SK-N-SH treated with all-trans-retinoic acid at 6 μM for 48 hours (cell line): Measurements from ENCODE around the gene CHRNB2.

Experiments used
- ATAC-seq: fragments of 200-7000 bp; cut with Tn5 transposase; 3 replicates; pipeline ENCODE4 v1.9.1; 2020; ENCODE audit warnings: mild to moderate bottlenecking, moderate library complexity
- ARNTL ChIP-seq: fragments of 450-650 bp; formaldehyde crosslinking; IDR thresholded peaks from 2 replicates; pipeline ENCODE4 v1.5.0; 2020; ENCODE audit warnings: low read depth, mild to moderate bottlenecking, moderate library complexity, borderline replicate concordance
- BACH2 ChIP-seq: fragments of 250-450 bp; sonication (Bioruptor Pico); IDR thresholded peaks from 2 replicates; pipeline ENCODE4 v1.9.0; 2021; ENCODE audit warnings: mild to moderate bottlenecking, borderline replicate concordance
- CSDC2 ChIP-seq: fragments of 250-450 bp; sonication (Bioruptor Pico); IDR thresholded peaks from 2 replicates; pipeline ENCODE4 v1.5.0; 2020; ENCODE audit warnings: mild to moderate bottlenecking, moderate library complexity
- ESRRG ChIP-seq: fragments of 250-450 bp; sonication (Bioruptor Pico); IDR thresholded peaks from 2 replicates; pipeline ENCODE4 v1.6.1; 2021; ENCODE audit warnings: mild to moderate bottlenecking
- GLIS3 ChIP-seq: fragments of 250-450 bp; sonication (Bioruptor Pico); IDR thresholded peaks from 2 replicates; pipeline ENCODE4 v1.5.0; 2020; ENCODE audit warnings: mild to moderate bottlenecking, moderate library complexity
- ISL1 ChIP-seq: fragments of 250-450 bp; sonication (Bioruptor Pico); IDR thresholded peaks from 2 replicates; pipeline ENCODE4 v2.1.2; 2022; ENCODE audit warnings: mild to moderate bottlenecking, moderate library complexity
- OSR1 ChIP-seq: fragments of 250-450 bp; sonication (Bioruptor Pico); IDR thresholded peaks from 2 replicates; pipeline ENCODE4 v1.8.0; 2022; ENCODE audit warnings: moderate library complexity, mild to moderate bottlenecking, inconsistent platforms
- PPARA ChIP-seq: fragments of 250-450 bp; sonication (Bioruptor Pico); IDR thresholded peaks from 2 replicates; pipeline ENCODE4 v1.5.0; 2020; ENCODE audit warnings: mild to moderate bottlenecking, borderline replicate concordance
- RARB ChIP-seq: fragments of 250-450 bp; sonication (Bioruptor Pico); IDR thresholded peaks from 2 replicates; pipeline ENCODE4 v1.8.0; 2021; ENCODE audit warnings: mild to moderate bottlenecking, moderate library complexity
- SNAI2 ChIP-seq: fragments of 250-450 bp; sonication (Bioruptor Pico); IDR thresholded peaks from 2 replicates; pipeline ENCODE4 v1.5.0; 2020; ENCODE audit warnings: mild to moderate bottlenecking, moderate library complexity
- TCF4 ChIP-seq: fragments of 250-450 bp; sonication (Bioruptor Pico); IDR thresholded peaks from 2 replicates; pipeline ENCODE4 v1.8.0; 2021; ENCODE audit warnings: mild to moderate bottlenecking, moderate library complexity, borderline replicate concordance
- TOX ChIP-seq: fragments of 250-450 bp; sonication (Bioruptor Pico); IDR thresholded peaks from 2 replicates; pipeline ENCODE4 v1.8.0; 2021; ENCODE audit warnings: mild to moderate bottlenecking, moderate library complexity, borderline replicate concordance
- ZC3H10 ChIP-seq: fragments of 250-450 bp; sonication (Bioruptor Pico); IDR thresholded peaks from 2 replicates; pipeline ENCODE4 v1.5.1; 2021; ENCODE audit warnings: mild to moderate bottlenecking, moderate library complexity
- ZFP3 ChIP-seq: fragments of 250-450 bp; sonication (Bioruptor Pico); IDR thresholded peaks from 2 replicates; pipeline ENCODE4 v1.5.0; 2020; ENCODE audit warnings: mild to moderate bottlenecking, moderate library complexity
- ZFP30 ChIP-seq: fragments of 450-650 bp; formaldehyde crosslinking; IDR thresholded peaks from 2 replicates; pipeline ENCODE4 v1.5.0; 2022; ENCODE audit warnings: mild to moderate bottlenecking, moderate library complexity
- ZNF565 ChIP-seq: fragments of 450-650 bp; formaldehyde crosslinking; conservative IDR thresholded peaks from 2 replicates; pipeline ENCODE4 v1.5.0; 2020; ENCODE audit warnings: low read depth, mild to moderate bottlenecking, moderate library complexity
- ZNF70 ChIP-seq: fragments of 450-650 bp; formaldehyde crosslinking; IDR thresholded peaks from 2 replicates; pipeline ENCODE4 v1.5.0; 2020; ENCODE audit warnings: mild to moderate bottlenecking, moderate library complexity
- ZNF8 ChIP-seq: fragments of 450-650 bp; formaldehyde crosslinking; IDR thresholded peaks from 2 replicates; pipeline ENCODE4 v1.5.0; 2020; ENCODE audit warnings: mild to moderate bottlenecking, moderate library complexity
- TF ChIP-seq, protein P1 (sequence below): fragments of 250-450 bp; sonication (Bioruptor Pico); IDR thresholded peaks from 2 replicates; pipeline ENCODE4 v1.5.1; 2021; ENCODE audit warnings: mild to moderate bottlenecking, moderate library complexity
- TF ChIP-seq, protein P2 (sequence below): fragments of 250-450 bp; sonication (Bioruptor Pico); IDR thresholded peaks from 2 replicates; pipeline ENCODE4 v1.8.0; 2021; ENCODE audit warnings: low read depth, mild to moderate bottlenecking, moderate library complexity, borderline replicate concordance
- TF ChIP-seq, protein P3 (sequence below): fragments of 250-450 bp; sonication (Bioruptor Pico); IDR thresholded peaks from 2 replicates; pipeline ENCODE4 v1.5.0; 2020; ENCODE audit warnings: mild to moderate bottlenecking, moderate library complexity
- TF ChIP-seq, protein P4 (sequence below): fragments of 250-450 bp; sonication (Bioruptor Pico); IDR thresholded peaks from 2 replicates; pipeline ENCODE4 v1.5.1; 2020; ENCODE audit warnings: low read depth, mild to moderate bottlenecking, moderate library complexity

Gene CHRNB2

DNA sequence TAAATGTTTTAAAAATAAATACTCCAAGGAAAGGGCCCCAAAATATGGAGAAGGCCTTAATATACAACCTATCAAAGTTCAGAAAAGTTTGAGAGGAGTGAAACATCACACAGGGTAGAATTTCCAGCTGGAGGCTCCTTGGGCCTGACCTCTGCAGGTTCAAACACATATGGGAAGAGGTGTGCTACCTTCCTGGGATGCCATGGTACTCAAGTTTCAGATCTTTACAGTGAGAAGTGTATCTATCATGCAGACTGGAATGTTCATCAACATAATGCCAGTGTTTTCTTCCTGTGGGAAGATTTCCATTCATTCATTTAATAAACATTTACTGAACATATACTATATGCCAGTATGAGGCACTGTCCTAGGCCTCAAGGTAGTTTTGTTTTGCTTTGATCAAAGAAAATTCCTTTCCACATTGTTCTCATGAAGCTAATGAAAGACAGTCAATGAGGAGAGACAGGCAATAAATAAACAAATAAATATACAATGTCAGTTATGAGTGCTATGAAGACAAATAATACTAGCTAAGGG is 55.0 kb downstream of the CHRNB2 start:
- no peak for TF ChIP-seq ZFP3
- TF ChIP-seq, protein P1, sequence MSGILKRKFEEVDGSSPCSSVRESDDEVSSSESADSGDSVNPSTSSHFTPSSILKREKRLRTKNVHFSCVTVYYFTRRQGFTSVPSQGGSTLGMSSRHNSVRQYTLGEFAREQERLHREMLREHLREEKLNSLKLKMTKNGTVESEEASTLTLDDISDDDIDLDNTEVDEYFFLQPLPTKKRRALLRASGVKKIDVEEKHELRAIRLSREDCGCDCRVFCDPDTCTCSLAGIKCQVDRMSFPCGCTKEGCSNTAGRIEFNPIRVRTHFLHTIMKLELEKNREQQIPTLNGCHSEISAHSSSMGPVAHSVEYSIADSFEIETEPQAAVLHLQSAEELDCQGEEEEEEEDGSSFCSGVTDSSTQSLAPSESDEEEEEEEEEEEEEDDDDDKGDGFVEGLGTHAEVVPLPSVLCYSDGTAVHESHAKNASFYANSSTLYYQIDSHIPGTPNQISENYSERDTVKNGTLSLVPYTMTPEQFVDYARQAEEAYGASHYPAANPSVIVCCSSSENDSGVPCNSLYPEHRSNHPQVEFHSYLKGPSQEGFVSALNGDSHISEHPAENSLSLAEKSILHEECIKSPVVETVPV (CRISPR knock-in tag), result no peak
- TF ChIP-seq SNAI2 (CRISPR knock-in tag), result no peak
- no peak for TF ChIP-seq ZNF8 (CRISPR knock-in tag)
- TF ChIP-seq OSR1 (CRISPR knock-in tag), result no peak
- TF ChIP-seq ZC3H10 (CRISPR knock-in tag), result no peak
- no peak for TF ChIP-seq RARB
- TF ChIP-seq ARNTL, result no peak
- no peak for TF ChIP-seq TCF4 (CRISPR knock-in tag)
- TF ChIP-seq CSDC2 (CRISPR knock-in tag), result no peak
- TF ChIP-seq, protein P2, sequence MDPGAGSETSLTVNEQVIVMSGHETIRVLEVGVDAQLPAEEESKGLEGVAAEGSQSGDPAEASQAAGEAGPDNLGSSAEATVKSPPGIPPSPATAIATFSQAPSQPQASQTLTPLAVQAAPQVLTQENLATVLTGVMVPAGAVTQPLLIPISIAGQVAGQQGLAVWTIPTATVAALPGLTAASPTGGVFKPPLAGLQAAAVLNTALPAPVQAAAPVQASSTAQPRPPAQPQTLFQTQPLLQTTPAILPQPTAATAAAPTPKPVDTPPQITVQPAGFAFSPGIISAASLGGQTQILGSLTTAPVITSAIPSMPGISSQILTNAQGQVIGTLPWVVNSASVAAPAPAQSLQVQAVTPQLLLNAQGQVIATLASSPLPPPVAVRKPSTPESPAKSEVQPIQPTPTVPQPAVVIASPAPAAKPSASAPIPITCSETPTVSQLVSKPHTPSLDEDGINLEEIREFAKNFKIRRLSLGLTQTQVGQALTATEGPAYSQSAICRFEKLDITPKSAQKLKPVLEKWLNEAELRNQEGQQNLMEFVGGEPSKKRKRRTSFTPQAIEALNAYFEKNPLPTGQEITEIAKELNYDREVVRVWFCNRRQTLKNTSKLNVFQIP, result no peak
- TF ChIP-seq TOX, result no peak
- ATAC-seq, result no peak

DNA sequence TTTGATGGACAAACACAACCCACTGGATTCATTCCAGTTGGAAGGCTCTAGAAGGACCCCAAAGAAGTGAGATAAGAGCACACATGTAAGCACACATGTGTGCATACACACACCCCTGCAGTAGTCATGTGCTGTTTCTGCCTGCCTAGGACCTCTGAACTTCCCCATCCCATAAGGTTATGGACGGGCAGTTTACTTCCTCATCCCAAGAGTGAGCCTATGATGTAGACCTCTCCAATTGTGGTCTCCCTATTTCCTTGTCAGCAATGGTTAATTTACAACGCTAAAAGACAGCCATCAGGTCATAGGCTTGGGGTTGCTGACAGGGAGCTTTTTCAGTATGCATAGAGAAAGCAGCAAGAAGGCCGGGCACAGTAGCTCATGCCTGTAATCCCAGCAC is 55.8 kb downstream of the CHRNB2 start:
- no peak for TF ChIP-seq BACH2
- TF ChIP-seq CSDC2 (CRISPR knock-in tag), result no peak
- TF ChIP-seq, protein P3, sequence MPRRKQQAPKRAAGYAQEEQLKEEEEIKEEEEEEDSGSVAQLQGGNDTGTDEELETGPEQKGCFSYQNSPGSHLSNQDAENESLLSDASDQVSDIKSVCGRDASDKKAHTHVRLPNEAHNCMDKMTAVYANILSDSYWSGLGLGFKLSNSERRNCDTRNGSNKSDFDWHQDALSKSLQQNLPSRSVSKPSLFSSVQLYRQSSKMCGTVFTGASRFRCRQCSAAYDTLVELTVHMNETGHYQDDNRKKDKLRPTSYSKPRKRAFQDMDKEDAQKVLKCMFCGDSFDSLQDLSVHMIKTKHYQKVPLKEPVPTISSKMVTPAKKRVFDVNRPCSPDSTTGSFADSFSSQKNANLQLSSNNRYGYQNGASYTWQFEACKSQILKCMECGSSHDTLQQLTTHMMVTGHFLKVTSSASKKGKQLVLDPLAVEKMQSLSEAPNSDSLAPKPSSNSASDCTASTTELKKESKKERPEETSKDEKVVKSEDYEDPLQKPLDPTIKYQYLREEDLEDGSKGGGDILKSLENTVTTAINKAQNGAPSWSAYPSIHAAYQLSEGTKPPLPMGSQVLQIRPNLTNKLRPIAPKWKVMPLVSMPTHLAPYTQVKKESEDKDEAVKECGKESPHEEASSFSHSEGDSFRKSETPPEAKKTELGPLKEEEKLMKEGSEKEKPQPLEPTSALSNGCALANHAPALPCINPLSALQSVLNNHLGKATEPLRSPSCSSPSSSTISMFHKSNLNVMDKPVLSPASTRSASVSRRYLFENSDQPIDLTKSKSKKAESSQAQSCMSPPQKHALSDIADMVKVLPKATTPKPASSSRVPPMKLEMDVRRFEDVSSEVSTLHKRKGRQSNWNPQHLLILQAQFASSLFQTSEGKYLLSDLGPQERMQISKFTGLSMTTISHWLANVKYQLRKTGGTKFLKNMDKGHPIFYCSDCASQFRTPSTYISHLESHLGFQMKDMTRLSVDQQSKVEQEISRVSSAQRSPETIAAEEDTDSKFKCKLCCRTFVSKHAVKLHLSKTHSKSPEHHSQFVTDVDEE (CRISPR knock-in tag), result no peak
- no peak for TF ChIP-seq GLIS3 (CRISPR knock-in tag)
- no peak for TF ChIP-seq ZFP3
- no peak for TF ChIP-seq RARB
- TF ChIP-seq, protein P4, sequence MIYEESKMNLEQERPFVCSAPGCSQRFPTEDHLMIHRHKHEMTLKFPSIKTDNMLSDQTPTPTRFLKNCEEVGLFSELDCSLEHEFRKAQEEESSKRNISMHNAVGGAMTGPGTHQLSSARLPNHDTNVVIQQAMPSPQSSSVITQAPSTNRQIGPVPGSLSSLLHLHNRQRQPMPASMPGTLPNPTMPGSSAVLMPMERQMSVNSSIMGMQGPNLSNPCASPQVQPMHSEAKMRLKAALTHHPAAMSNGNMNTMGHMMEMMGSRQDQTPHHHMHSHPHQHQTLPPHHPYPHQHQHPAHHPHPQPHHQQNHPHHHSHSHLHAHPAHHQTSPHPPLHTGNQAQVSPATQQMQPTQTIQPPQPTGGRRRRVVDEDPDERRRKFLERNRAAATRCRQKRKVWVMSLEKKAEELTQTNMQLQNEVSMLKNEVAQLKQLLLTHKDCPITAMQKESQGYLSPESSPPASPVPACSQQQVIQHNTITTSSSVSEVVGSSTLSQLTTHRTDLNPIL (CRISPR knock-in tag), result no peak
- no peak for TF ChIP-seq ZNF565 (CRISPR knock-in tag)
- no peak for TF ChIP-seq ZNF70
- TF ChIP-seq TOX, result no peak
- TF ChIP-seq SNAI2 (CRISPR knock-in tag), result no peak
- TF ChIP-seq ZFP30, result no peak
- TF ChIP-seq, protein P2, result no peak
- no peak for TF ChIP-seq ZNF8 (CRISPR knock-in tag)
- TF ChIP-seq PPARA (CRISPR knock-in tag), result no peak
- no peak for TF ChIP-seq ARNTL
- TF ChIP-seq ISL1 (CRISPR knock-in tag), result no peak
- TF ChIP-seq ZC3H10 (CRISPR knock-in tag), result no peak
- no peak for ATAC-seq

DNA sequence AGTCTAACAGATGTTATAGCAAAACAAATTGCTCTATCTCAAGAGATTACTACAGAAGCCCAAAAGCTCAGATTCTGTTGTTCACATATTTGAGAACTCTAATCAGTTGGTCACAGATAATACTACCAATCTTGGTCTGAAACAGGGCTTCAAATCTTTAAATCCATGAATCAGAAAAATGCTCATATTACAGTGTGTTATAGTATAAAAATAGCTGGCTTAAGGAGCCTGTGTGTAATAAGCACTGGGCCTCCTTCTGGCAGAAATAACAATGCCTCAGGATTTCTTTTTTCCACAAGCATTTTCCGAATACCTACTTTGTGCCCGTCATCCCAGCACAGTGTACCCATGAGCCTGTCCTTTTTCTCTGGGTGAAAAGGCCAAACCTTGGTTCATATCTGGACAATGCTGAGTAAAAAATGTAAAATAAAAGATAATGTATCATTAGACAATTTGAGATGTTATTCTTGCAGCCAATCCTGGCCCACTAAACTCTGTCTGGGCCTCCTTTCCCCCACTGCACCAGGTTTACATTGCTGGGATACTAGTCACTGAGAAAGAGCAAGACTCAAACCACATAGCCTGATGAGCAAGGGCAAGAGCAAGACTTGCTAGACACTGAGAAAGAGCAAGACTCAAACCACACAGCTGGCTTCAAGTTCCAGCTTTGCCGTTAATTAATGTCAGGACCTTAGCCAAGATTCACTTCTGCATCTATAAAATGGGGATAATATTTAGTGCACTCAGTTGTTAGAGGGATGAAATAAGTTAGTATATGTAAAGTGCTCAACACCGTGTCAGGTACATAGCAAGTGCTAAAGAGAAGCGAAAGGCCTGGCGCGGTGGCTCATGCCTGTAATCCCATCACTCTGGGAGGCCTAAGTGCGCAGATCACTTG is 57.4 kb downstream of the CHRNB2 start:
- ATAC-seq, result no peak
- TF ChIP-seq OSR1 (CRISPR knock-in tag) (no peak), ESRRG (CRISPR knock-in tag) (no peak), ISL1 (CRISPR knock-in tag) (no peak), ZNF565 (CRISPR knock-in tag) (no peak), PPARA (CRISPR knock-in tag) (no peak), GLIS3 (CRISPR knock-in tag) (no peak), ZFP30 (no peak)
- TF ChIP-seq, all 23 proteins: peak for 0
